Peyer's patch (tissue), 4 donors: ENCODE data around the gene TMEM39B.

Source experiments
- POLR2A ChIP-seq, 2 donors: fragments of 450-650 bp; IDR thresholded peaks; one replicate each; pipeline ENCODE4 v1.5.1; 2017; ENCODE audit warnings: antibody characterized with exemption in 2 of 2, mild to moderate bottlenecking in 2 of 2, moderate library complexity in 2 of 2
- TF ChIP-seq, protein P1 (sequence below), 6 experiments: fragments of 450-650 bp in 4 of 6; fragments of 200-600 bp in 2 of 6; sonication (generic) in 1 of 6; IDR thresholded peaks; one replicate each; pipeline ENCODE4 v1.5.1; 2017 to 2019; ENCODE audit warnings: antibody characterized with exemption in 6 of 6, mild to moderate bottlenecking in 3 of 6, moderate library complexity in 1 of 6

DNA sequence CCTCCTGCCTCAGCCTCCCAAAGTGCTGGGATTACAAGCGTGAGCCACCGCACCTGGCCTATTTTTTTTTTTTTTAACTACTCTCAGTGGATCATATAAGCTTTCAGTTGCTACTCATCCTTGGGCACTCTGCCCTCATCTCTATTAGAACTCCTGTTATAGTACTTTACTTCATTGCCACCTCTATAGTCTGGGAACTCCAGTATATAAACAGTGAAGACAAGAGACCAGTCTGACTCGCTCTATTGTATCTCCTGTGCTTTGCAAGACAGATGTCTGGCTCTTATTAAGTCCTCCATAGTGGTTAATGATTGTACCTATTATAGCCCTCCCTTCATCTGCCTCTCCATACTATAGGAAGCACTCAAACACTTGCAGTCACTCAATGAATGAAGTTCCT lies 44.0 kb upstream of the TMEM39B start:
- TF ChIP-seq, protein P1, sequence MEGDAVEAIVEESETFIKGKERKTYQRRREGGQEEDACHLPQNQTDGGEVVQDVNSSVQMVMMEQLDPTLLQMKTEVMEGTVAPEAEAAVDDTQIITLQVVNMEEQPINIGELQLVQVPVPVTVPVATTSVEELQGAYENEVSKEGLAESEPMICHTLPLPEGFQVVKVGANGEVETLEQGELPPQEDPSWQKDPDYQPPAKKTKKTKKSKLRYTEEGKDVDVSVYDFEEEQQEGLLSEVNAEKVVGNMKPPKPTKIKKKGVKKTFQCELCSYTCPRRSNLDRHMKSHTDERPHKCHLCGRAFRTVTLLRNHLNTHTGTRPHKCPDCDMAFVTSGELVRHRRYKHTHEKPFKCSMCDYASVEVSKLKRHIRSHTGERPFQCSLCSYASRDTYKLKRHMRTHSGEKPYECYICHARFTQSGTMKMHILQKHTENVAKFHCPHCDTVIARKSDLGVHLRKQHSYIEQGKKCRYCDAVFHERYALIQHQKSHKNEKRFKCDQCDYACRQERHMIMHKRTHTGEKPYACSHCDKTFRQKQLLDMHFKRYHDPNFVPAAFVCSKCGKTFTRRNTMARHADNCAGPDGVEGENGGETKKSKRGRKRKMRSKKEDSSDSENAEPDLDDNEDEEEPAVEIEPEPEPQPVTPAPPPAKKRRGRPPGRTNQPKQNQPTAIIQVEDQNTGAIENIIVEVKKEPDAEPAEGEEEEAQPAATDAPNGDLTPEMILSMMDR (IDR thresholded peaks at IDR 0.05) = no peak
- no peak for TF ChIP-seq POLR2A (IDR thresholded peaks at IDR 0.05)
